GM12874 (cell line): Measurements from ENCODE around the gene EIF3J.

ENCODE experiments used
- CTCF ChIP-seq: IDR thresholded peaks from 2 replicates; pipeline ENCODE4 v1.5.1; 2011; ENCODE audit warnings: low read depth, mild to moderate bottlenecking, control low read depth, low read length, moderate library complexity; ENCODE audit not compliant: insufficient read depth

The EIF3J gene

GRCh38 chr15:44545913-44546802, 9.2 kb downstream of the EIF3J start:
- TF ChIP-seq CTCF = peak; percentile 25; the same call in 1 of the 2 replicates

GRCh38 chr15:44550256-44550655, 13.3 kb downstream of the EIF3J start:
- 0 out of 2 replicates have a peak, but pooled peaks have one; percentile 5 for TF ChIP-seq CTCF

GRCh38 chr15:44550734-44551133, 13.8 kb downstream of the EIF3J start:
- TF ChIP-seq CTCF = no peak

- no peak for TF ChIP-seq CTCF
Measured at GRCh38 chr15:44554934-44555723, 18.2 kb downstream of the EIF3J start.

- TF ChIP-seq CTCF = no peak
Measured at GRCh38 chr15:44565387-44566154, 28.6 kb downstream of the EIF3J start.

GRCh38 chr15:44566155-44566540, 29.2 kb downstream of the EIF3J start:
- no peak for TF ChIP-seq CTCF

- TF ChIP-seq CTCF = no peak
Measured at GRCh38 chr15:44568338-44568737, 31.4 kb downstream of the EIF3J start.
